Neuron (in vitro differentiated cells): ENCODE results near the gene SLC25A21.
"Not testable (repeated sequence)": the region's sequence is repeated elsewhere in the genome, so short reads cannot be mapped to it uniquely, and the experiment has no call there.

Experiments
- H2AFZ ChIP-seq: one replicate; pipeline ENCODE4 v1.6.1; 2013; ENCODE audit warnings: low read depth, mild to moderate bottlenecking, inconsistent platforms, low read length, moderate library complexity
- H3K27me3 ChIP-seq: one replicate; pipeline ENCODE4 v1.6.1; 2013; ENCODE audit warnings: low read length; ENCODE audit not compliant: insufficient read depth
- H3K36me3 ChIP-seq: one replicate; pipeline ENCODE4 v1.6.1; 2013; ENCODE audit warnings: low read length; ENCODE audit not compliant: insufficient read depth
- H3K4me1 ChIP-seq: one replicate; pipeline ENCODE4 v1.6.1; 2013; ENCODE audit warnings: low read length; ENCODE audit not compliant: insufficient read depth
- H3K4me3 ChIP-seq: 2 replicates; pipeline ENCODE4 v1.5.1; 2013; ENCODE audit warnings: mild to moderate bottlenecking, low read length, moderate library complexity
- H3K9me3 ChIP-seq: one replicate; pipeline ENCODE4 v1.6.1; 2013; ENCODE audit warnings: low read length

Gene SLC25A21

DNA sequence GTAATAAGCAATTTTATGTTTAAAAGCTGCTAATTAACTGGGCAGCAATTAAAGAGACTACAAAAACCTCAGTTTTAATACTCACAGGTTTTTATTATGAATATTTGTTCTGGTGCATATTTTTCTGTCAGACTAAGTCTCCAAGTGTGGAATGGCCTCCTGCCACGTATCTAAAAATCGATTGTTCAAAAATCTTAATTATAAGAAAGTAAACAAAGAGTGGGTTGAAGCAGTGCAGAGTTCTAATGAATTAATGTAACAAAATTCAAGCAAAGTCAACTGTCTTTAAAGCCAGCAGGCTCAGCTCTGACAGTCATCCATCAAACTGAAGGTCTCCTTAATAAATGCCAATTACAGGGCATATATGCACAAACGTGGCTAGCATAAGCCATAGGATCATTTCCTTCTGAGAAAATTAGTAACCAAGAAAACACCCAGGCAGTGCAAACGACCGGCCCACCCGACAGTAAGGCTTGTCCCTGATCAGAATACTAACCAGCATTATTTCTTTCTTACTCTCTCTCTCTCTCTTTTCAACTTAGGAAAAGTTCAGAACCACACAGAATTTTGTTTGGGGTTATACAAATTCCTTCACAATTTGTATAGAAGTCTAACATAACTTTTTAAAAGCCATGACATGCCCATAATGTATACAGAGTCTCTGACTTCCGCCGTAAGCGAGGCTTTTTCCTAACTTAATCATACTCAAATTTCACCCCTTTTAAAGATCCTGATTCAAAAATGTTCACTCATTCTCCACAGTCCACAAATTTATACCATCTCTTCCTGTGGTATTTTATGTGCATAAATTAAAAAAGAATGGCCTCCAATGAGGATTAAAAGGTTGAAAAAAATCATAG, 83.8 kb downstream of the SLC25A21 start:
- Histone ChIP-seq H3K9me3 (no peaks in the 10 kb centered on the region), H3K4me3 (no peak overlapping the region), H3K4me1 (peaks cover 6% of the 10 kb centered on the region), H3K36me3 (no peaks in the 10 kb centered on the region), H3K27me3 (no peaks in the 10 kb centered on the region), H2AFZ (peak overlapping the region; percentile 23)

DNA sequence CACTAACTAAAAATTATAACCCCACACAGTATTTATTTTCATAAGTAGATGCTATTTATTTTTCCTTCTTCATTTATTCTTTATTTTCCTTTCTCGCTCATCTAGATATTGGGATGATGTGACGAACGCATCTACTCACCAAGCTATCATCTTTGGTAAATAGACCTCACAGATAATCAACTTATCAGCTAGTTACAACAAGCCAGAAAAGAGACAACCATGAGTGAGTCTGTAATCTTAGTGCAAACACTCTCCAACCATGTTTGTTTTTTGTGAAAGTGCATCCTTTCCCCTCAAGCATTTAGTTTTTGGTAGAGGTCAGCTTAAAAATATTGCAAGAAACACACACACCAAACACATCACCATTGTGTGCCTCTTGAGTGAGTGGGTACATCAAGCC, 84.9 kb downstream of the SLC25A21 start:
- H3K4me1 ChIP-seq: peaks cover 6% of the 10 kb centered on the region
- H2AFZ ChIP-seq: no peak overlapping the region
- H3K9me3 ChIP-seq: no peaks in the 10 kb centered on the region
- no peak overlapping the region for H3K4me3 ChIP-seq
- no peaks in the 10 kb centered on the region for H3K27me3 ChIP-seq
- H3K36me3 ChIP-seq: no peaks in the 10 kb centered on the region

GRCh38 chr14:37083599-37083998, 88.8 kb downstream of the SLC25A21 start:
- no peak overlapping the region for H2AFZ ChIP-seq
- H3K9me3 ChIP-seq: peaks cover 2% of the 10 kb centered on the region
- no peaks in the 10 kb centered on the region for H3K36me3 ChIP-seq
- peaks cover 2% of the 10 kb centered on the region for H3K4me1 ChIP-seq
- H3K4me3 ChIP-seq: no peak overlapping the region
- H3K27me3 ChIP-seq: no peaks in the 10 kb centered on the region

DNA sequence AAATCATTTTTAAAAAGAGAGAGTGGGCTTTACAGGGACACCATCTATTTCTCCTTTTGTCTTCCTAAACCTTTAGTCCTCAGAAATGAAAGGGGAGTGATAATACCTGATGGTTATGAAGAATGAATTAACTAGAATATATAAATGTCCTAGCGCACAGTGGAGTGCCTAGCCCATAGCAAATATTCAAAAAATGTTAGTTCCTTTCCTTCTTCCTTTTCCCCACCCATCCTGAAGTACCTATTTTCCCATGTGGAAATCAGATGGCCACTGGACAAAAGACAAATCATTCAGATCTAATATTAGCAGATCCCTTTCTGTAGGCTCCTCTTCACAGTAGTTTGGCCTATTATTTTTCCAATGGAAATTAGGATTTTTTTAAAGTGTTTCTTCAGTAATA, 90.0 kb downstream of the SLC25A21 start:
- Histone ChIP-seq H3K4me1 (no peaks in the 10 kb centered on the region), H3K27me3 (no peaks in the 10 kb centered on the region), H3K36me3 (no peaks in the 10 kb centered on the region), H2AFZ (no peak overlapping the region), H3K4me3 (no peak overlapping the region), H3K9me3 (peaks cover 2% of the 10 kb centered on the region)

- Histone ChIP-seq H3K9me3 (peaks cover 2% of the 10 kb centered on the region), H3K4me3 (no peak overlapping the region), H3K4me1 (no peaks in the 10 kb centered on the region), H3K36me3 (no peaks in the 10 kb centered on the region), H2AFZ (no peak overlapping the region), H3K27me3 (no peaks in the 10 kb centered on the region)
Observed at GRCh38 chr14:37081856-37082255, 90.5 kb downstream of the SLC25A21 start.

- Histone ChIP-seq H3K9me3 (peaks cover 2% of the 10 kb centered on the region), H3K4me3 (no peak overlapping the region), H2AFZ (no peak overlapping the region), H3K4me1 (no peaks in the 10 kb centered on the region), H3K36me3 (no peaks in the 10 kb centered on the region), H3K27me3 (no peaks in the 10 kb centered on the region)
Observed at GRCh38 chr14:37081218-37081617, 91.2 kb downstream of the SLC25A21 start.

DNA sequence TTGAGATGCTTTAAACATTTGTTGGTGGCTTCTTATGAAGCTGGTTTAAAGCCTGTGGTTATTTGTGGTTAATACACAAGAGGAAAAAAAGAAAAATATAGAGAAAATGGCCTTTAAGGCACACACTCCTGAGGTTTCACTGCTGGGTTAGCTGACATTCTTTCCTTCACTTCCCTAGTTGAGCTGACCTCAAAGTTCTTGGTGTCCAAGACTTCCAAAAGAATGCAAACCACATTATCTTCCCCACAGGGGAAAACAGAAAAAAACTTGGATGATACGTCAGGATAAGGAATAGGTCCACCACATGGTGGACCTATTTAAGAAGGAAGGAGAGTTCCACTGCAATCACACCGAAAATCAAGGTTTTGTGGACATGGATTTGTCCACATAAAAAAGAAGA, 94.3 kb downstream of the SLC25A21 start:
- no peaks in the 10 kb centered on the region for H3K4me1 ChIP-seq
- H3K4me3 ChIP-seq: no peak overlapping the region
- no peak overlapping the region for H2AFZ ChIP-seq
- H3K27me3 ChIP-seq: no peaks in the 10 kb centered on the region
- H3K36me3 ChIP-seq: no peaks in the 10 kb centered on the region
- peaks cover 2% of the 10 kb centered on the region for H3K9me3 ChIP-seq

- not testable (repeated sequence) for H3K27me3 ChIP-seq, H3K4me3 ChIP-seq, H3K9me3 ChIP-seq, H2AFZ ChIP-seq, H3K36me3 ChIP-seq, H3K4me1 ChIP-seq
Observed at GRCh38 chr14:37074320-37074719, 98.1 kb downstream of the SLC25A21 start.

DNA sequence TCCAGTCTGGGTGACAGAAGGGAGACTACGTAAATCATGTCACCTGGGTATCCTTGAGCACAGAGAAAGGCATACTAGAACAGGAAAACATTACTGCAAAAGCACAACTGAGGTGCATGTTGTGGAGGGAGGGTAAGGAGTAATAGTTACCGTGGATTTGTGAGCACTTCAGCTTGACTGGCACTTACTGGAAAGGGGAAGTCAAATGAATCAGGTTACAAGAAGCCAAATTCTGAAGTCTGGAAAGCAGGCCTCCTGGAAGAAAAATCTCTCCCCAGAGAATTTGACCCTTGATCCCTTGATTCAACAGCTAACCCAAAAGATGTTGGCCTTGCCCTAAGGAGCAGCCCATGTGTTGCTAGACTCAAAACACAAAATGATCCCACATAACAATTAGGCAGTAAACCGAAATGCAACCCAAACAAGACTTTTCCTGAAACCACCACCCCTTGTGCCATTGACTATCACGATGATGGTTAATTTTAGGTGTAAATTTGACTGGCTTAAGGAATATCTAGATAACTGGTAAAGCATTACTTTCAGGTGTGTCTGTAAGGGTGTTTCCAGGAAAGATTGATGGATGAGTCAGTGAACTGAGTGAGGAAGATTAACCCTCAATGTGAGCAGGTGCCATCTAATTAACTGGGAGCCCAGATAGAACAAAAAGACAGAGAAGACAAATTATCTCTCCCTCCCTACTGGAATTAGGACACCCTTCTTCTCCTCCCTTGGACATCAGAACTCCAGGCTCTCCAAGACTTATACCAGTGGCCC, 108.8 kb downstream of the SLC25A21 start:
- Histone ChIP-seq H3K36me3 (no peaks in the 10 kb centered on the region), H3K4me3 (no peak overlapping the region), H2AFZ (no peak overlapping the region), H3K4me1 (peaks cover 5% of the 10 kb centered on the region), H3K9me3 (no peaks in the 10 kb centered on the region), H3K27me3 (no peaks in the 10 kb centered on the region)

- Histone ChIP-seq H3K4me1 (peaks cover 5% of the 10 kb centered on the region), H3K36me3 (no peaks in the 10 kb centered on the region), H3K4me3 (no peak overlapping the region), H3K27me3 (no peaks in the 10 kb centered on the region), H3K9me3 (no peaks in the 10 kb centered on the region), H2AFZ (no peak overlapping the region)
Observed at GRCh38 chr14:37062191-37062803, 110.1 kb downstream of the SLC25A21 start.

DNA sequence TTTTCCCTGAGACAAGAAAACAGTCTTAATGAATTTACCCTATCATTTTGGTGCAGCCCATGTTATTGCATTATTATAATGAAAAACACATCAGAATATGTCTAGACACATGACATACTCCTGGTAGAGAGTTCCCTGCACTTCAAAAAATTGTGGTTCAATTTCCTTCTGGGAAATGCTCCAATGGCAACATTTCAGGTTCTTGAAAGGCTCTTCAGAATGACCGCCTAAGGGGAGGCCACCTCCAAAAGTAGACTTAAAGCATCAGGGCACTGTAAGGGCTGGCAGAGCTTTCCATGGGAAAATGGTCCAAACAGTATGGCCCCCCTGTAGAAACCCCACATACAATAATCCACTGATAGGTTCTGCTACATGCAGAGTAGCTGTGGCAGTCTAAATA, 110.7 kb downstream of the SLC25A21 start:
- peaks cover 10% of the 10 kb centered on the region for H3K4me1 ChIP-seq
- no peak overlapping the region for H2AFZ ChIP-seq
- no peaks in the 10 kb centered on the region for H3K9me3 ChIP-seq
- no peaks in the 10 kb centered on the region for H3K27me3 ChIP-seq
- H3K4me3 ChIP-seq: no peak overlapping the region
- no peaks in the 10 kb centered on the region for H3K36me3 ChIP-seq

DNA sequence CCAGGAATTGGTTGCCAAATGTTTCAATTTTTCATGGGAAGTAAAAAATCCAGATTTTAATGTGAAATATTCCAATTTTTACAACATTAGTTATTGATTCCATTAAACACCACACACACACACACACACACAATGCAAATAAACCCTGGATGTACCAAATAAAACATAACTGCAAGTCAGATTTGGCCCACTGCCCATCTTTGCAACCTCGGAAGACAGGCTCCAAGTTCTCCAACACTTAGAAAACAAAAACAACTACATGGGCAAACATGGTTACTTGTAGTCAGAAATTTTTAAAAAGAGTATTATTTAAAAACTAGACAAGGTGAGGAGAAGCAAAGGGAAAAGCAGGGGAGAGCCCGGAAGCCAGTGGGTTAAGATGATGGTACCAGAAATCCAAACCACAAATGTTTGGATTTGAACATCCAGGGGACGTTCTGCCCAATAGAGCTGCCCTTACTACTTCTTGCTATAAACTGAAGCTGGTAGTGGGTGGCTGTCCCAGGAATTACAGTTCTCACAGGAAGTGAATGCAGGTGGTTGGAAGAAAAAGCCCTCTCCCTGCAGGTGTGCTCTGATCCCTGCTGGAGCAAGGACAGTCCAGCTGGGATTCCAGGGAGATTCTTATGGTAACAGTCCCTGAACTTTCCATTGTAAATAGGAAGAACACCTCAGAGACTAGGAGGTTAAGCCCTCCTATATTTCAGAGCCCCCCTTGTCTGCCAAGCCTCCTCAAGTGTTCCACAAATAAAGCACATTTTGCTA, 111.7 kb downstream of the SLC25A21 start:
- no peak overlapping the region for H3K4me3 ChIP-seq
- no peak overlapping the region for H2AFZ ChIP-seq
- peaks cover 2% of the 10 kb centered on the region for H3K9me3 ChIP-seq
- H3K27me3 ChIP-seq: no peaks in the 10 kb centered on the region
- no peaks in the 10 kb centered on the region for H3K36me3 ChIP-seq
- H3K4me1 ChIP-seq: peaks cover 10% of the 10 kb centered on the region
